NT2/D1 (cell line): Measurements from ENCODE around the gene B3GNT5.

Experiments used
- DNase-seq: peaks from one replicate; pipeline ENCODE4 v3.0.0-alpha.2; 2011; ENCODE audit warnings: low read depth, low spot score
- H3K27me3 ChIP-seq: 2 replicates; pipeline ENCODE4 v1.6.0; 2011; ENCODE audit warnings: mild to moderate bottlenecking; ENCODE audit not compliant: insufficient read length, insufficient read depth
- H3K36me3 ChIP-seq: 2 replicates; pipeline ENCODE4 v1.6.1; 2011; ENCODE audit warnings: mild to moderate bottlenecking, low read length, mixed read lengths; ENCODE audit not compliant: insufficient read depth, insufficient read length
- H3K4me1 ChIP-seq: 2 replicates; pipeline ENCODE4 v1.5.1; 2011; ENCODE audit not compliant: insufficient read depth, insufficient read length
- H3K4me3 ChIP-seq: 2 replicates; pipeline ENCODE4 v1.5.1; 2011; ENCODE audit warnings: low read depth; ENCODE audit not compliant: insufficient read length
- H3K9ac ChIP-seq: 2 replicates; pipeline ENCODE4 v1.6.0; 2011; ENCODE audit warnings: low read depth; ENCODE audit not compliant: insufficient read length
- H3K9me3 ChIP-seq: 2 replicates; pipeline ENCODE4 v1.5.1; 2011; ENCODE audit warnings: mild to moderate bottlenecking, low read length; ENCODE audit not compliant: insufficient read depth
- SUZ12 ChIP-seq: IDR thresholded peaks from 2 replicates; pipeline ENCODE4 v1.6.1; 2011; ENCODE audit not compliant: insufficient read length, insufficient read depth; ENCODE audit errors: extremely low read depth
- YY1 ChIP-seq: IDR thresholded peaks from 2 replicates; pipeline ENCODE4 v1.6.1; 2011; ENCODE audit not compliant: insufficient read length, insufficient read depth
- ZNF274 ChIP-seq: IDR thresholded peaks from 2 replicates; pipeline ENCODE4 v1.6.1; 2011; ENCODE audit warnings: mild to moderate bottlenecking, low read depth, low read length

B3GNT5 gene

GRCh38 chr3:183309276-183309675 is 56.2 kb downstream of the B3GNT5 start:
- no peaks in the 10 kb centered on the region for H3K4me1 ChIP-seq
- H3K9me3 ChIP-seq = no peaks in the 10 kb centered on the region
- no peak for DNase-seq
- no peaks in the 10 kb centered on the region for H3K27me3 ChIP-seq
- TF ChIP-seq SUZ12 = no peak
- TF ChIP-seq ZNF274 = no peak
- no peak for TF ChIP-seq YY1
- H3K9ac ChIP-seq = no peak overlapping the region
- H3K36me3 ChIP-seq = no peaks in the 10 kb centered on the region
- H3K4me3 ChIP-seq = no peak overlapping the region

- H3K9ac ChIP-seq = no peak overlapping the region
- no peaks in the 10 kb centered on the region for H3K36me3 ChIP-seq
- H3K4me1 ChIP-seq = peaks cover 2% of the 10 kb centered on the region
- no peaks in the 10 kb centered on the region for H3K27me3 ChIP-seq
- TF ChIP-seq ZNF274 (no peak), YY1 (no peak), SUZ12 (no peak)
- H3K9me3 ChIP-seq = no peaks in the 10 kb centered on the region
- no peak for DNase-seq
- H3K4me3 ChIP-seq = no peak overlapping the region
Observed at GRCh38 chr3:183310936-183311335, 57.9 kb downstream of the B3GNT5 start.

GRCh38 chr3:183312433-183312832 is 59.4 kb downstream of the B3GNT5 start:
- no peak for TF ChIP-seq ZNF274
- no peak for TF ChIP-seq YY1
- TF ChIP-seq SUZ12 = no peak
- H3K36me3 ChIP-seq = no peaks in the 10 kb centered on the region
- peaks cover 3% of the 10 kb centered on the region for H3K4me1 ChIP-seq
- DNase-seq = no peak
- no peaks in the 10 kb centered on the region for H3K9me3 ChIP-seq
- H3K9ac ChIP-seq = no peak overlapping the region
- no peak overlapping the region for H3K4me3 ChIP-seq
- H3K27me3 ChIP-seq = no peaks in the 10 kb centered on the region

- no peaks in the 10 kb centered on the region for H3K27me3 ChIP-seq
- TF ChIP-seq SUZ12 (no peak), YY1 (no peak), ZNF274 (no peak)
- H3K36me3 ChIP-seq = no peaks in the 10 kb centered on the region
- no peak overlapping the region for H3K4me3 ChIP-seq
- DNase-seq = no peak
- no peaks in the 10 kb centered on the region for H3K9me3 ChIP-seq
- peaks cover 3% of the 10 kb centered on the region for H3K4me1 ChIP-seq
- no peak overlapping the region for H3K9ac ChIP-seq
Observed at GRCh38 chr3:183313351-183313750, 60.3 kb downstream of the B3GNT5 start.

- Histone ChIP-seq H3K9ac (no peak overlapping the region), H3K27me3 (no peaks in the 10 kb centered on the region), H3K4me3 (no peak overlapping the region), H3K9me3 (no peaks in the 10 kb centered on the region), H3K4me1 (peaks cover 3% of the 10 kb centered on the region), H3K36me3 (no peaks in the 10 kb centered on the region)
- DNase-seq = no peak
- TF ChIP-seq ZNF274 (no peak), YY1 (no peak)
Observed at GRCh38 chr3:183313764-183314163, 60.7 kb downstream of the B3GNT5 start.

GRCh38 chr3:183315739-183316138 is 62.7 kb downstream of the B3GNT5 start:
- Histone ChIP-seq H3K4me1 (peaks cover 3% of the 10 kb centered on the region), H3K4me3 (no peak overlapping the region), H3K9ac (no peak overlapping the region), H3K9me3 (no peaks in the 10 kb centered on the region), H3K36me3 (no peaks in the 10 kb centered on the region), H3K27me3 (no peaks in the 10 kb centered on the region)
- no peak for TF ChIP-seq ZNF274
- no peak for DNase-seq

- TF ChIP-seq ZNF274 (no peak), YY1 (no peak), SUZ12 (no peak)
- DNase-seq = no peak
- Histone ChIP-seq H3K4me3 (no peak overlapping the region), H3K9ac (no peak overlapping the region), H3K9me3 (no peaks in the 10 kb centered on the region), H3K4me1 (peaks cover 3% of the 10 kb centered on the region), H3K27me3 (no peaks in the 10 kb centered on the region), H3K36me3 (no peaks in the 10 kb centered on the region)
Observed at GRCh38 chr3:183317271-183317670, 64.2 kb downstream of the B3GNT5 start.
